CD4-positive, alpha-beta T cell treated with Interferon alpha-2 for 1 hour (primary cell): ENCODE results near the gene AWAT2.
"Not testable (repeated sequence)": the region's sequence is repeated elsewhere in the genome, so short reads cannot be mapped to it uniquely, and the experiment has no call there.

Experiments
- DNase-seq, 2 donors: peaks; one replicate each; pipeline ENCODE4 v3.0.0-alpha.2; 2020 to 2022

Gene AWAT2

DNA sequence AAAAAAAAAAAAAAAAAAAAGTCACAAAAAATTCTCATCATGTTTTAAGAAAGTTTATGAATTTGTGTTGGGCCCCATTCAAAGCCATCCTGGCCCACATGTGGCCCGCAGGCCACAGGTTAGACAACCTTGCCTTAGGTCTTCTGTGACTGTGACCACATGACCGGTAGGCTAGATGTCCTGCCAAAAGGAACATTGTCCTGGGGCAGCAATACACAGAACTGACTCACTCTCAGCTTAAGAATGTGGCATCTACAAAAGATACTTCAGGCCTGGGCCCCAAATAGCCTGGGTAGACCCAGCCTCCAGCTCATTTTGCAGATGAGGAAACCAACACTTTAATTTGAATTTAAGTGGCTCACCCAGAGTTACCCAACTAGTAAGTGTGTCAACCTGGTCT is 10.0 kb downstream of the AWAT2 start:
- no peak for DNase-seq

DNA sequence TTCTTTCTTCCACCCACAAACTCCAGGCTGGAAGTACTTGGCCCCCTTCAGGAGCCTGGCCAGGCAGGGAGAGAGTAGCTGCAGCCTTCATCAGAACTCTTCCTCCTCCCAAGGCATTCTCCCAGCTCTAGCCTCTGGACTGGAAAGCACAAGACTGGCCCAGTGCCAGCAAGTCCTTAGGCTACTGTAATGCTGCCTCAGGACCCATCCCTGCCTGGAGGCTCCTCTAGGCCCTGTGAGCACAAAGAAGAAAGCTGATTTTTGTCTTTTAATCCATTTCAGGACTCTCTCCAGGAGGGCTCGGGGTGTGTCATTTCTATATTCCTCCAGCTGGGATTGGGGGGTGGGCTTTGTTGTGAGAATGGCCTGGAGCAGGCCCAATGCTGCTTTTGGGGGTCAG is 10.8 kb downstream of the AWAT2 start:
- DNase-seq, result no peak

DNA sequence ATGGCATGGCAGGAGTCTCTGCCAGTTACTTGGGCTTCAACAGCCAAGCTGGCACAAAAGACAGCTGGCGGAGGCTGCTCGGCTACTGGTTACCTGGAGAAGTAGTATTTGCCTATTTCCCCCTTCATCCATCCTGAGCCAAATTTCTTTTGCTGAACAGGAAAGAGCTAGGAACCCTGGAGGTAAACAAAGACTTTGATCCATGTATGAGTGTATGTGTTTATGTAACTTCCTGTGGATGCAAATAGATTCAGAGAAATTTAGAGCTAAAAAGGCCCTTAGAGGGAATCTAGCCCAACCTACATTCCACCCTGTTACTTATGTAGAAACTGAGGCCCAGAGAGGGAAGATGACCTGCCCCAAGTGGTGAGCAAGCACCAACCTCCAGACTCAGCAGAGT is 11.2 kb downstream of the AWAT2 start:
- DNase-seq, result no peak

DNA sequence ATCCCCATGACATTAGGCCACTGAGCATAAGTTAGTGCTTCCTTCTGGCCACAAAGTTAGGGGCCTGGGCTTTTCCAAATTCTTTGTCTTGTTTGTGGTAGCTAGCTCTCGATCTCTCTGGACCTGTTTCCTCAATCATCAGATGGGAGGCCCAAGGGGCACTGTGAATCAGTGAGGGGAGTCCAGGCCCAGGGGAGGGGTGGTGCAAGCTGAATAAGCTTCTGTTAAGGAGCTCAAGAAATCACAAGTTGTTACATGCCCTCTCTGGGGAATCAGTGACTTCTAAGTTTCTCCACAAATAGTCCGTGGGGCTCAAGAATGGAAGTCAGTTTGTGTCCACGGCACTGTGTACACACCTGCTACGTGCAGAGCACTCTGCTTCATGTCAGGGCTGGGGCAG is 15.1 kb downstream of the AWAT2 start:
- DNase-seq, result no peak

DNA sequence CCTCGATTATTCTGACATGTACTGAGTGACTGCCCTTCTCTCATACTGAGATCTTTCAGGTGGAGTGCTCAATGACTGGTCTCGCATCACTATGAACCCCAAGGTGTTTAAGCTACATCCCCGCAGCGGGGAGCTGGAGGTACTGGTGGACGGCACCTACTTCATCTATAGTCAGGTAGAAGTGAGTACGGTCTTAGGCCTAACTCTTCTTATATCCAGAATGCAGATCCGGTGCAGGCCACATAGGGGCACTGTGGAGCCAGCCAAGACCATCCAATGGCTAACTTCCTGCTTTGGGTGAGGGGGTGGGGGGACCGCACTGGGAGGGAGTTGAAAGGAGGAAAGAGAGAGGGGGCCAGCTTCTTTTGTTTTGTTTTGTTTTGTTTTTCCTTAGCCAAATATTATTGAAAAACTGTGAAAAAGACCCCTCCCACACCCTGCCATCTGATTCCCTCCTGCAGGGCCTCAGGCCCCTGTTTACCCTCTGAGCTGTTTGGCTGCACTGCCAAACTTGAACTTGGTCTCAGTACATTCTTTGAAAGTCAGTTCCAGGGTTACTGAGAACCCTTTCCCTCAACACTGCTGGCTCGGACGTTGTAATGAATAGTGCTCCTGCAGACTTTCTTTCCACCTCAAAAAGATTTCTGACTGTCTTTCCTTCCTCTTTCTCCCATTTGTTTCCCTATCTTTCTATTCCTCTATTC is 16.2 kb downstream of the AWAT2 start:
- peak in 1 of 2 donors; percentile 10 for DNase-seq

DNA sequence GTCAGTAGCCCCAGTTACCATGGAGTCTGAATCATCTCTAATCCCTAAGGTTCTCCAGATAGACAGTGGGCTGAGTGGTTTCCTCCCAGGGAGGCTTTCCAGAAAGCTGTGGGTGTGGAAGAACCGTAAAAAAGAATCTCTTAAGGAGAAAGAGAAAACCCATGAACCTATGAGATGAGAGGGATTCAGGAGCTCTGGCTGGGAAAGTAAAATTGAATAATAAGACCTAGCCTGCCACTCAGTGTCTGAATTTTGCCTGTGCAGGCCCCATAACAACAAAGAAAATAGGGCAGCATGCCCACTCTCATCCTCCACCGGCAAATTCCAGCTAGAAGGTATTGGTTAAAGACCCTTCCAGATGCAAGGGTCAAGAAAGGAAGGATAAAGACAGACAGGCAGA is 16.9 kb downstream of the AWAT2 start:
- DNase-seq, result no peak

DNA sequence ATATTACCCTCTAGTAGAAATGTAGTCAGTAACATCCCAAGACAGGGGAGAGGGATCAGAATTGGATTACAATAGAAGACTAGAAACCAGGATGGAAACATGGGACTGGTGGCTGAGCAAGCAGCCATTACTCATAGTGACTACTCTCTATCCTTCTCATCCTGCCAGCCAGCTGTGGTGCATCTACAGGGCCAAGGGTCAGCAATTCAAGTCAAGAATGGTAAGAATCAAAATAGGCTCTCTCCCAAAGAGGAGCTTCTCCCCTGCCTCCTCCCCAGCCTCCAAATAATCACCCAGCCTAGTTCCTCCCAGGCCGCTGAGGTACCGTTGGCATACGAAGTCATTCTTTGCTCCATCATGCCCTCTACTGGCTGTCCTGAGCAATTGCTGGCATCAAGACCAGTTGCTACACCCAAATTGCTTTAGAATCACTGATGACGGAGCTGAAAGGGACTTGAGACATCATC is 19.4 kb downstream of the AWAT2 start:
- DNase-seq, result peak; percentile 19 to 56

DNA sequence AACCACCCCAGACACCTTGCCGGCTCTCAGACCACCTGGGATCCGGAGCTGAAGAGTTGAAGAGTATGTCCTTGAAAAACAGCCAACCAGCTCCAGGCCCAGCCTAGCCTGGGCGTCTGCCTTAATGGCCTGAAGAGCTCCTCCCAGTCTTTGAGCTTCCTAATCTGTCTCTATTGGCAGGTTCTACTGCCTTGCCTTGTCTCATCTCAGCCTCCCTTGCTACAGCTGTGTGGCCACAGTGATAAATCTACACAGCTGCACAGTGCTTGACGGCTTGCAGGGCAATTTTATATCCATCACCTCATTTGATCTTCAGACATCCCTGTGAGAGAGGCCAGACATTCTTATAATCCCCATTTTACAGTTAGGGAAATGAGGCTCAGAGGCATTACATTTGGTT is 19.9 kb downstream of the AWAT2 start:
- DNase-seq, result no peak

DNA sequence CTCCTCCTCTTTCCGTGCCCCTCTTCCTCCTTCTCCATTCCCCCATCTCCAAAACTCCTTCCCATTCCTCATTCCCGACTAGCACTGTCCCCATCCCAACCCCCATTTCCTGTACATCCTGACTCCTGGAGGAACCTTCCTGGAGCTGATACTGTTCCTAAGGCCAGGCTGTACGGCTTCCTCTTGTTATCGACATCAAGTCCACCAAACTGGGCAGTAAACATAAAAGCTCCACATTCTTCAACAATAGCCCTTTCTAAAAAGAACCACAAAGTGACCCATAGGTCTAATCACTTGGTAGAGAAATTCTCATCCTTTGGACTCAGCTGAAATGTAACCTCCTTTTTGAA is 22.9 kb downstream of the AWAT2 start:
- DNase-seq, result no peak

DNA sequence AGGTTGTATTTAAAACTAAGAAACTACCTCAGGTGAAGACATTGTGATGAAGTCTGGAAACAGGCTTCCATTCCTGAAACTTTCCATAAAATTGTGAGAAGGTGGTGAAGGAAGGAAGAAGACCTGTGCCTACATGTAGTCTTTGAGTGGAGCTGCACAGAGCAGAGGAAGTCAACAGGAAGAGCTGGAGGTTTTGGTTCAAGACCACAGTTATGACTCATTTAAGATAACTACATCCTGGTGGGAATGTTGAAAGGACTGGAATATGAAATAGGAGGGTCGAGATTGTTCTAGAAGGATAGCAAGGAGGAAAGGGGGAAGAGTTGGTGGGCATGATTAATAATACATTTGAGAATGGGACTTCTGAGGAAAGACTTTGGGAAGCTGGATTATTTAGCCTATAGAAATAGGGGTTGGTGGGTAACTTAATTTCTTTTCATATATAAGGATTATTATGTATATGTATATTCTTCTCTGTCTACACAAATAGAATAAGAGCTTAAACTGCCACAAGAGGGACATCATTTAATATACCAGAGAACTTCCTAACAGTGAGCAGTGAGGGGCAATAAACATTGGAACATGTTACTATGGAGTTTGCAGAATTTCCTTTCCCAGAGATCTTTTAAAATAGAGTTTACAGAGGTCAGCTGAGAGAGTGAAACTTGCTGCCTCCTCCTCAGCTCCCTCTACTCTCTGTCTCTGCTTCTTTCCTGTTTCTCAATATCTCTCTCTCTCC is 23.5 kb downstream of the AWAT2 start:
- DNase-seq, result no peak

DNA sequence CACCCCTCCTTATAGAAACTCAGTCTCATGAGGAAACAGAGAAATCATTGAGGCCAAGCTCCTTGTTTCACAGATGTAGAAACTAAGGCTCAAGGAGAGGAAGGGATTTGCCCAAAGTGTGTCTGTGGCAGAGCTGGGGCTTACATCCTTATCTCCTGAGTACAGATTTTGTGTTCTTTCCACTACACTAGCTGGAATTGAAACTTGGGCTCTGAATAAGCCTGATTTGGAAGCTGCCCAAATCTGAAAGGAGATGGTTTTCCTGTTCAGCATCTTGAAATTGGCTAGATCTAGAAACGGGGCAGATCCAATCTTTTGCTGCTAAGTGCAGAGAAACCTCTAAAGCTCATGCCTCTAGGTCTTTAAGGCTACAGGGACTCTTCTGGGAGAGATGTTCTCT is 24.3 kb downstream of the AWAT2 start:
- DNase-seq, result no peak

DNA sequence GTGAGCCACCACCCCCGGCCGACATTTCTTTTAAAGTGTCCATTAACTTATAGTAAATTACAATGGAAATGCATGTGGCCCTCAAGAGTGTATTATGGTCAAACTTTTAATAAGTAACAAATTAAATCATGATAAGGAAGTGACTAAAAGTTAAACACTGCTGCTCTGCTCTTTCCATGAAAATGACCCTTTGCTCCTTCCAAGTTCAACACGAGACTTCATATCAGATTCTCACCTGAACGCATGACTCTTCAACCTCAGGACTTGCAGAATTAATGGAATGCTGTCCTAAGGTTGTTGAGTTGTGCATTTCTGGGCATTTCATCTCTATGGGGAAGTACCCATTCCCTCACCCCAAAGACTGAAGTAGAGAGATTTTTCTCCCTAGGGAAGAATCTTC is 27.1 kb downstream of the AWAT2 start:
- DNase-seq, result no peak

DNA sequence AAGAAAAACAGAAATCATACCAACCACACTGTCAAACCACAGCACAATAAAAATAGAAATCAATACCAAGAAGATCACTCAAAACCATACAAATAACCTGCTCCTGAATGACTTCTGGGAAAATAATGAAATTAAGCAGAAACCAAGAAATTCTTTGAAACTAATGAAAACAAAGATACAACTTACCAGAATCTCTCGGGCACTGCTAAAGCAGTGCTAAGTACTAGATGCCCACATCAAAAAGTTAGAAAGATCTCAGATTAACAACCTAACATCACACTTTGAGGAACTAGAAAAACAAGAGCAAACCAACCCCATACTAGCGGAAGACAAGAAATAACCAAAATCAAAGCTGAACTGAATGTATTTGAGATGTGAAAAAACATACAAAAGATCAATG is 33.2 kb downstream of the AWAT2 start:
- DNase-seq, result peak in 1 of 2 donors; percentile 19

DNA sequence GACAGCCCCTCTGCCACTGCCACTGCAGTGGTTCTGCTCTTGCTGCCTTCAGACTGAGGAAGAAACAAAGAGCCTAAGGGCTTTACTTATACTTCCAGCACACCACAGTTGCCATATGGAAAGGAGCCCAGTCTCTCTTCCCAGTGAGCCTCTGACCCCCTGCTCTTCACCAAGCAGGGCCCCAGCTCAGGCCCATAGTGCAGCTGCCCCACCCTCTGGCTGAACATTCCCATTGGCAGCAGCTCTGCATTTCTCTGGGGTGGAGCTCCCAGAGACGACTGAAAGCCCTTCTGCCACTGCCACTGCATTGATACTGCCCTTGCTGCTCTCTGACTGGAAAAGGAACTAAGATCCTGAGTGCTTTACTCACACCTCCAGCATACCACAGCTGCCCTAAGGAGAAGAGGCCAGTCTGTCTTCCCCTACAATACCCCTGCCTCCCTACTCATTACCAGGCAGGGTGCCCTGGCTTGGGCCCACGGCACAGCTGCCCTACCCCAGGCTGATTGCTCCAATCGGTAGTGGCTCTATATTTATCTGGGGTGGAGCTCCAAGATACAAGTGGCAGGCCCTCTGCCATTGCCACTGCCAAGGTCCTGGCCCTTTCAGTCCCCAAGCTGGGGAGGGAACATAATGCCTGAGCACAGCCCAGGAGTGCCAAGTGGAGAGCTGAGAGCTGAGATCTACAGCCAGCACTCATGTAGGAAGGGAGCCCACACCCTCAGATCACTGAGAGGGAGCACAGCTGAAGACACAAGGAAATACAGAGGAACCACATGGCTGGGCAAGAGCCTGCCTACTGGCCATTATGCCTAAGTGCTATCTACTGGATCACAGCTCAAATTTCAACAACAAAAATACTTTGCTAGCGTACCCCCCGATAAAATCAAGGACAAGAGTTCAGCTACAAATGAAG is 36.0 kb downstream of the AWAT2 start:
- DNase-seq, result no peak

DNA sequence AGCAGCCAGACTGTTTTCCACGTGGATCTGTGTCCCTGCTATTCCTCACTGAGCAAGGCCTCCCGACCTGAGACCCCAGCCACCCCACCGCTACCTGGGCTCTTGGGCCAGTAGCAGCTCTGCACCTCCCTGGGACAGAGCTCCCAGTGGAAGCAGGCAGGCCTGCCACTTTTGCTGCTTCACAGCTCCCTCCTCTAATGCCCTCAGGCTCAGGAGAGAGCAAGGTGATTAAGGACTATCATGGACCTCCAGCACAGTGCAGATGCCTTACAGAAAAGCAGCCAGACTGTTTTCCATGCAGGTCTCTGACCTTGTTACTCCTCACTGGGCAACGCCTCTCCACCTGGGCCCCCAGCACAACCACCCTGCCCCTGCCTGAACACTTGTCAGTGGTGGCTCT is 37.0 kb downstream of the AWAT2 start:
- no peak for DNase-seq

DNA sequence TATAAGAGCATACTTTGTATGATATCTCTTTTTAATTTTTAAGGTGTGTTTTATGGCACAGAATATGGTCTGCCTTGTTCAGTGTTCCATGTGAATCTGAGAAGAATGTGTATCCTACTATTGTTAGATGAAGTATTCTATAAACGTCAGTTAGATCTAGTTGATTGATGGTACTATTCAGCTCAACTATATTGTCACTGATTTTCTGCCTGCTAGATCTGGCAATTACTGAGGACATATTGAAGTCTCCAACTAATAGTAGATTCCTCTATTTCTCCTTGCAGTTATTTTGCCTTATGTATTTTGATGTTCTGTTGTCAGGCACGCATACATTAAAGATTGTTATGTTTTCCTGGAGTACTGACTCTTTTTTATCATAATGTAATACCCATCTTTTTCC is 39.8 kb downstream of the AWAT2 start:
- DNase-seq, result no peak

DNA sequence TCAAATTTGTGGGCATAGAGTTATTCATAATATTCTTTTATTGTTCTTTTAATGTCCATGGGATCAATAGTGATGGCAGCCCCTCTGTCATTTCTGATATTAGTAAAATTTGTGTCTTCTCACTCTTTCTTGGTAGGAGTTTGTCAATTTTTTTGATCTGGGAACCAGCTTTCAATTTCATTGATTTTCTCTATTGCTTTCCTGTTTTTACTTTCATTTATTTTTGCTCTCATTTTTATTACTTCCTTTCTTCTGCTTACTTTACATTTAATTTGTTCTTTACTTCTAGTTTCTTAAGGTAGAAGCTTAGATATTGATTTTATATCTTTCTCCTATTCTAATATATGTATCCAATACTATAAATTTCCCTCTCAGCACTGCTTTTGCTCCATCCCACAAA is 40.7 kb downstream of the AWAT2 start:
- DNase-seq, result no peak

DNA sequence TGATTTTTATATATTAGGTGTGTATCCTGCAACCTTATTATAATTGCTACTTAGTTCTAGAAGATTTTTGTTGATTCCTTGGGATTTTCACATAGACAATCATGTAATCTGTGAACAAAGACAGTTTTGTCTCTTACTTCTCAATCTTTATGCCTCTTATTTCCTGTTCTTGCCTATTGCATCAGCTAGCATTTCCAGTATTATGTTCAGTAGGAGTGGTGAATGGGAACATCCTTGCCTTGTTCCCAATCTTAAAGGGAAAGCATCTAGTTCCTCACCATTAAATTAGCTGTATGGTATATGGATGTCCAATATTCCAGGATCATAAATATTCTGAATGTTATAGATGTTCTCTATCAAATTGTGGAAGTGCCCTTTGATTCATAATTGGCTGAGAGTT is 41.8 kb downstream of the AWAT2 start:
- no peak for DNase-seq

DNA sequence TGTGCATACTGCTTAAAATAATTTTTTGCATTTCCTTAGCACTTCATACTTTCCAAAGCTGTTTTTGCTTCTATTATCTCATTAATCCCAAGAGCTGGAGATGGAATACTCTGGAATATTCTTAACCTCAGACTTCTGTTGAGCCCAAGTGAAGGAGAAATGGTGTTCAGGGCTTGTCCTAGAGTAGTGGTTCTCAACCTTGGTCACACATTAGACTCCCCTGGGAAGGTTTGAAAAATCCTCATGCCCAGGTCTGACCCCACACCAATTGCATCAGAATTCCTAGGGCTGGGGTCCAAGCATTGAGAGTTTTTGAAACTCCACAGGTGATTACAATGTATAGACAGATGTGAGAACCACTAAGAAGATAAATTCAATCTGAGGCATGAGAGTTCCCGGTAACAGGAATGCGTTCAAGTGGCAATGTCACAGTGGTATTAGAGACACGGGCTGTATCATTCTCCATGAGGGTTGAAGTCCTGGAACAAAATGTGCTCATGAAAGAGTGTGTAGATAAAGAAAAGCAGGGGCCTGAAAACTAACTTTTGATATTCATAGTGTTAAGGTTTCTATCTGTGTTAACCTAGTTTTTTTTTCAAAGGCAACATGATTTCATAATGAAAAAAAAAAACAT is 47.9 kb downstream of the AWAT2 start:
- no peak for DNase-seq

DNA sequence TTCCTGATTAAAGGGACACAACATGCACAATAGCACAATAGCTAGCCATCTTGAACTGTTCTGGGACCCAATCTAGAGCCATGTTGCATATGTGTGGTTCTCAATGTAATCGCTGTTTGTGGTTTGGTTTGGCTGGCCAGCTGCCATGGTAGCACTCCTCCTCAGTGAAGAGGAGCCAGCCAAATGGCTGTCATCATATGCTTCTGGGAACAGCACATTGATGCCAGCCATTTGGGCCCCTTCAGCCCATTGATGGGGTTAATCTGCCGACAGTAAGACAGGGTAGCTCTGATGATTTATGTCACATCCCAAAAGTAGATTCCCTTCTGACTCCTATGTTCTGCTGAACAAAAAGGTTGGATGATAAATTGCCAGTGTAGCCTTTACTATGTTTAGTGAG is 48.5 kb downstream of the AWAT2 start:
- DNase-seq, result no peak

DNA sequence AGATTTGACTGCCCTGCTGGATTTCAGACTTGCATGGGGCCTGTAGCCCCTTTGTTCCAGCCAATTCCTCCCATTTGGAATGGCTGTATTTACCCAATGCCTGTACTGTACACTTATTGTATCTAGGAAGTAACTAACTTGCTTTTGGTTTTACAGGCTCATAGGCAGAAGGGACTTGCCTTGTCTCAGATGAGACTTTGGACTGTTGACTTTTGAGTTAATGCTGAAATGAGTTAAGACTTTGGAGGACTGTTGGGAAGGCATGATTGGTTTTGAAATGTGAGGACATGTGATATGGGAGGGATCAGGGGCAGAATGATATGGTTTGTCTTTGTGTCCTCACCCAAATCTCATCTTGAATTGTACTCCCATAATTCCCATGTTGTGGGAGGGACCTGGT is 51.4 kb downstream of the AWAT2 start:
- not testable (repeated sequence) for DNase-seq

DNA sequence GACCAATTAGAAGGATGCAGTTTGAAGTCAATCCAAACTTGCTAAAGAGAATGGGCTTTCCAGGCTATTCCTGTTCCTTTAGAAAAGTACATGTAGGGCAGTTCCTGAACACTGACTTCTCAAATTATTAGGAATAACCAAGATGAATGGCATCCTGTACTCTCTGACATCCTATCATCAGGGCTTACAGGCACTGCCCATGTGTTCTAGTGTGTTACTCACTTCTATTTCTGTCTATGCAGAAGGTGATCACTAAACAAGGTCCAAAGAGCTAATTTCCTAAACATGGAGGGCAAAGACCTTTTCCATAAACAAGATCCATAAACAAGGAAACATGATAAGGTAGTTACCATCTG is 53.6 kb downstream of the AWAT2 start:
- DNase-seq, result no peak

DNA sequence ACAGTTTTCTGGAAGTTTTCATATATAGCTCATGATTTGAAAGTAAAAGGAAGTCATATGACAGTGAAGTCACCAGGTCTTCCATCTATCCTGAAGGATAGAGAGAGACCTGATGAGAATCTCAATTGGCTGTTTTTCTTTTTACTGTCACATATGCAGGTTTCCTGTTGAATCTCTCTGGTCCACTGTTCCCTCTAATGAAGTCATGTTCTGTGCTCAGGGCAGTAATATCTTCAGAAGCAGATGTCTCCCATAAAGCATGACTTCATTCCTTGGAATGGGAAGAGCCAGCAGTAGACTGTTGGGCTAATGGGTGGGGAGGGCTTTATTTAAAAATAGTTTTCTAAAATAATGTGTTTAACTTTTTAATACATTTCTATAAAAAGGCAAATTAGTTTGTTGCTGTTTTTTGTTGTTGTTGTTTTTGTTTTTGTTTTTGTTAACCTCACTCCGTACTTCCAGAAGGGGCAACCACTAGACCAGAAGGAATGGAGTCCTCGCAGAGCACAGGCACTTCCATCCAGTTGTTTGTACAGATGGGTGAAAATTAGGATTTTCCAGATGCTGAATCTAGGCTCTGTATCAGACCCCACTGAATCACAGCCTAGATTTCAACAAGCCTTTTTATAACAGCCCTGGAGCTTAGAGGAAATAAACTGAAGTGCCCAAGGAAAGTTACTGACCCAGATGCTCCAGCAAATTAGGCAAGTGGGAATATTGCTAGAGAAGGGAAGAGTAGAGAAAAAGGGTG is 54.2 kb downstream of the AWAT2 start:
- DNase-seq, result no peak
